GM12878 (cell line): ENCODE results near the gene RASGRF2. TPM values are rescaled to one million over a fixed set of nuclear protein-coding genes. Genes with fewer than 3 reads are reported as not detected.
A peak's percentile ranks its signal among the peaks of the same experiment; 100 is the strongest.

Experiments used
- ATAC-seq: fragments of 200-7000 bp; cut with Tn5 transposase; 3 replicates; pipeline ENCODE4 v1.9.1; 2020; ENCODE audit warnings: mild to moderate bottlenecking, moderate library complexity
- BruUV-seq: library from RNA; stranded (reverse); fragments of 400-500 nt; replicated peaks from 2 replicates; lab custom pipeline; 2021; lab: Mats Ljungman, UMichigan
- CTCF ChIA-PET: fragments of 300-600 bp; sonication (Branson Sonifier 250); formaldehyde crosslinking; extraction: SDS; loops from one replicate; lab custom pipeline; 2021; ENCODE audit warnings: inconsistent platforms; lab: Yijun Ruan, JAX
- POLR2A ChIA-PET: fragments of 350-600 bp; formaldehyde crosslinking; extraction: SDS; loops from one replicate; lab custom pipeline; 2021; ENCODE audit warnings: inconsistent platforms; lab: Charles Lee
- RAD21 ChIA-PET: fragments of 300-600 bp; sonication (Branson Sonifier 250); formaldehyde crosslinking; loops from one replicate; lab custom pipeline; 2023; ENCODE audit warnings: antibody characterized with exemption; ENCODE audit not compliant: unreplicated experiment; lab: Charles Lee
- SMC1A ChIA-PET: fragments of 300-600 bp; sonication (Branson Sonifier 250); formaldehyde crosslinking; loops from one replicate; lab custom pipeline; 2023; ENCODE audit not compliant: unreplicated experiment, uncharacterized antibody; lab: Charles Lee
- DNase-seq: peaks from one replicate; pipeline ENCODE4 v3.0.0-alpha.2; 2011; ENCODE audit warnings: low read depth, low spot score
- FAIRE-seq: peaks from 3 replicates; lab custom pipeline; 2011; peaks lifted over from hg19 to GRCh38; lab: Jason Lieb, UNC
- H2AFZ ChIP-seq: 2 replicates; pipeline ENCODE4 v1.6.0; 2011; ENCODE audit warnings: low read depth, low read length, control low read depth; ENCODE audit not compliant: control insufficient read depth
- H3K27ac ChIP-seq: 2 replicates; pipeline ENCODE4 v1.5.1; 2011; ENCODE audit warnings: control low read depth; ENCODE audit not compliant: control insufficient read depth, insufficient read depth
- H3K27me3 ChIP-seq, 2 experiments: replicated peaks in 1 of 2; 2 replicates each; pipeline versions ENCODE4 v1.6.0 to v1.6.1; 2011; ENCODE audit warnings: low read length in 1 of 2; ENCODE audit not compliant: control insufficient read depth in 2 of 2, insufficient read depth in 2 of 2
- H3K36me3 ChIP-seq, 2 experiments: 2 replicates each; pipeline ENCODE4 v1.5.1; 2011; ENCODE audit warnings: low read length in 1 of 2; ENCODE audit not compliant: control insufficient read depth in 2 of 2, insufficient read depth in 2 of 2
- H3K4me1 ChIP-seq: 2 replicates; pipeline ENCODE4 v1.6.1; 2011; ENCODE audit warnings: mild to moderate bottlenecking, low read length, moderate library complexity, mixed read lengths; ENCODE audit not compliant: control insufficient read depth, insufficient read depth
- H3K4me2 ChIP-seq: 2 replicates; pipeline ENCODE4 v1.6.0; 2011; ENCODE audit warnings: control low read depth; ENCODE audit not compliant: control insufficient read depth, insufficient read depth
- H3K4me3 ChIP-seq: fragments of 200-600 bp; sonication (generic); 2 replicates; pipeline ENCODE4 v1.5.1; 2016
- H3K79me2 ChIP-seq: 2 replicates; pipeline ENCODE4 v1.6.0; 2011; ENCODE audit warnings: low read length; ENCODE audit not compliant: control insufficient read depth, insufficient read depth
- H3K9ac ChIP-seq: 2 replicates; pipeline ENCODE4 v1.8.0; 2011; ENCODE audit warnings: low read length, control low read depth, mixed read lengths; ENCODE audit not compliant: control insufficient read depth, insufficient read depth
- H3K9me3 ChIP-seq: replicated peaks from 3 replicates; pipeline ENCODE4 v1.5.1; 2011; ENCODE audit warnings: mild to moderate bottlenecking, low read length; ENCODE audit not compliant: control insufficient read depth, insufficient read depth
- H4K20me1 ChIP-seq: 2 replicates; pipeline ENCODE4 v1.6.0; 2011; ENCODE audit not compliant: control insufficient read depth, insufficient read depth
- ASH2L ChIP-seq: fragments of 300-600, 200-600 bp; sonication (generic); IDR thresholded peaks from 2 replicates; pipeline ENCODE4 v1.6.1; 2017; ENCODE audit warnings: low read depth, mild to moderate bottlenecking, borderline replicate concordance
- BACH1 ChIP-seq: fragments of 450-650 bp; IDR thresholded peaks from 2 replicates; pipeline ENCODE4 v1.6.1; 2017; ENCODE audit warnings: mild to moderate bottlenecking, borderline replicate concordance
- CREM ChIP-seq: IDR thresholded peaks from 2 replicates; pipeline ENCODE4 v1.6.1; 2014; ENCODE audit warnings: antibody characterized with exemption, low read depth
- EED ChIP-seq: sonication (generic); IDR thresholded peaks from 2 replicates; pipeline ENCODE4 v1.6.1; 2016; ENCODE audit warnings: antibody characterized with exemption, low read depth
- MXI1 ChIP-seq: fragments of 150-350 bp; IDR thresholded peaks from 2 replicates; pipeline ENCODE4 v1.6.1; 2011; ENCODE audit warnings: low read depth, mild to moderate bottlenecking, inconsistent platforms, low read length, improper control_type of control experiment
- NFYA ChIP-seq: IDR thresholded peaks from 2 replicates; pipeline ENCODE4 v1.6.1; 2011; ENCODE audit warnings: low read depth, mild to moderate bottlenecking, low read length, improper control_type of control experiment, borderline replicate concordance
- PAX5 ChIP-seq: IDR thresholded peaks from 2 replicates; pipeline ENCODE4 v1.6.1; 2011; ENCODE audit warnings: low read depth, low read length, borderline replicate concordance
- ZNF24 ChIP-seq: fragments of 450-650 bp; IDR thresholded peaks from 2 replicates; pipeline ENCODE4 v1.6.1; 2017; ENCODE audit warnings: antibody characterized with exemption, mild to moderate bottlenecking
- ZNF384 ChIP-seq: IDR thresholded peaks from 2 replicates; pipeline ENCODE4 v1.6.1; 2012; ENCODE audit warnings: low read depth, mild to moderate bottlenecking, low read length, improper control_type of control experiment, borderline replicate concordance
- WGBS: methylation state at CpG from one replicate; pipeline ENCODE4 v1.1.6; 2016; ENCODE audit warnings: low lambda C conversion rate; ENCODE audit not compliant: insufficient replicate concordance, insufficient coverage; ENCODE audit errors: missing lambda C conversion rate; 5-methylcytosine and 5-hydroxymethylcytosine counted together
- in situ Hi-C: fragments of 300-500 bp; cut with MboI; formaldehyde crosslinking; loops from 9 replicates; pipeline ENCODE4 v1.14.3; 2018; ENCODE audit warnings: mixed read lengths
- intact Hi-C: fragments of 100-400 bp; cut with micrococcal nuclease; formaldehyde crosslinking; loops from one replicate; pipeline ENCODE4 v1.14.2; 2022; ENCODE audit not compliant: unreplicated experiment
- polyA plus RNA-seq, 11 experiments: library from polyadenylated mRNA; depleted of rRNA in 4 of 11; unstranded in 6 of 11; stranded (reverse) in 5 of 11; fragments of >200 nt; fragmentation: Nextera tagmentation in 4 of 11; fragmentation: Illumina TruSeq in 1 of 11; extraction: Ambion mirVana in 4 of 11; extraction: Trizol in 1 of 11; gene quantifications; 1 replicate in 1 of 11; 2 replicates in 10 of 11; pipeline versions ENCODE4 v1.2.1 to v1.2.3, GENCODE V29; 2011 to 2016; ENCODE audit warnings: inconsistent platforms in 2 of 11, missing spikeins in 2 of 11, low read depth in 1 of 11
- total RNA-seq, 4 experiments: library from RNA; depleted of rRNA in 3 of 4; stranded (reverse); fragments of >200 nt in 3 of 4; fragmentation: Illumina TruSeq in 1 of 4; extraction: Trizol in 1 of 4; gene quantifications; 2 replicates each; pipeline versions ENCODE4 v1.2.1 to v1.2.3, GENCODE V29; 2013 to 2021
- TF ChIP-seq, protein P1 (sequence below): IDR thresholded peaks from 2 replicates; pipeline ENCODE4 v1.6.1; 2012; ENCODE audit warnings: mild to moderate bottlenecking, low read depth, low read length
- TF ChIP-seq, protein P2 (sequence below): fragments of 450-650 bp; IDR thresholded peaks from 2 replicates; pipeline ENCODE4 v1.6.1; 2016; ENCODE audit warnings: mild to moderate bottlenecking, moderate library complexity, borderline replicate concordance
- TF ChIP-seq, protein P3 (sequence below): fragments of 450-650 bp; conservative IDR thresholded peaks from 2 replicates; pipeline ENCODE4 v1.6.1; 2017; ENCODE audit warnings: mild to moderate bottlenecking, moderate library complexity

RASGRF2 gene
- total and polyA plus RNA-seq, 10 of the 15 experiments (the other 5 are each of a cell fraction or from before 2014, with no cell fraction given), result 0.05 to 0.24 (median 0.07) TPM

DNA sequence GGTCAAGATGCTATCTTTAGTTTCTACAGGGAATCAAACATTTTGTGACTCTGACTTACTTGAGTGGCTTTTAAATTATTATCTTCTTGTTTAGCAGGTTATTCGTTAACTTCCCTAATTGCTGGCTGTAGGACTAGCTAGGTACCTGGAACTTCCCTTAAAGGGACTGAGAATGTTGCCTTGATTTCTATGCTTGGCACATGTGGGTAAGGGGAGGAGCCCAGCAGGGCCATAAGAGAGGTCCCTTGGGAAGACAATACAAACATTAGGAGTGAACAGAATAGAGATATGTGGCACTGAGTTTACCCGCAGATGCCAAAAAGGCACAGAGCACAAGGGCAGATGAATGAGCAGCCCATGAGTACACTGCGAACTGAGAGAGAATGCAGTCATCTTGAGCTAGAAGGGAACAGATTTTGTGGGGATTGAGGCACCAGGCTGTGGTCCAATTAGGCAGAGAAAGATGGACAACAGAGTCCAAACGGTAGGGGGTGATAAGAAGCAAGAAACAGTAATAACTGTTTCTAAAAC, 282.8 kb downstream of the RASGRF2 start:
- SMC1A ChIA-PET, result interaction anchor here (0.5 to 1.8 kb wide), 9 partner anchors 10 to 422 kb away, joined by 3 to 9 read pairs (median 3); partner anchors contain the start of gene CKMT2
- Histone ChIP-seq H3K27ac (no peak overlapping the region), H3K27me3 (no peaks in the 10 kb centered on the region), H3K4me1 (peaks cover 3% of the 10 kb centered on the region; the same call in 1 of the 2 replicates), H3K4me2 (no peak overlapping the region), H4K20me1 (no peaks in the 10 kb centered on the region), H3K9me3 (no peaks in the 10 kb centered on the region), H3K9ac (no peak overlapping the region), H3K79me2 (no peaks in the 10 kb centered on the region), H2AFZ (no peak overlapping the region), H3K36me3 (no peaks in the 10 kb centered on the region), H3K4me3 (no peak overlapping the region)
- DNase-seq (no peak), FAIRE-seq (no peak), ATAC-seq (peak; percentile 62)
- no TSS peak for BruUV-seq
- POLR2A ChIA-PET, result interaction anchor here (0.5 to 1.0 kb wide), 2 partner anchors 59 to 383 kb away, joined by 3 read pairs; partner anchors contain the start of gene ZCCHC9
- intact Hi-C loops (no loop called here), in situ Hi-C loops (no loop called here)
- CTCF ChIA-PET, result interaction anchor here (1.0 to 3.5 kb wide), 7 partner anchors 11 to 58 kb away, joined by 3 to 40 read pairs (median 4); partner anchors contain the start of gene ZCCHC9
- RAD21 ChIA-PET, result interaction anchor here (1.0 to 1.4 kb wide), 3 partner anchors 29 to 57 kb away, joined by 3 to 9 read pairs (median 5); no protein-coding TSS in a partner anchor
- WGBS, result 80% methylated on average over 4 of the region's 4 CpGs
- TF ChIP-seq BACH1 (no peak), MXI1 (no peak), ZNF384 (no peak), CREM (no peak), ASH2L (no peak), ZNF24 (no peak), PAX5 (no peak), EED (no peak), NFYA (no peak)
- TF ChIP-seq, protein P1, sequence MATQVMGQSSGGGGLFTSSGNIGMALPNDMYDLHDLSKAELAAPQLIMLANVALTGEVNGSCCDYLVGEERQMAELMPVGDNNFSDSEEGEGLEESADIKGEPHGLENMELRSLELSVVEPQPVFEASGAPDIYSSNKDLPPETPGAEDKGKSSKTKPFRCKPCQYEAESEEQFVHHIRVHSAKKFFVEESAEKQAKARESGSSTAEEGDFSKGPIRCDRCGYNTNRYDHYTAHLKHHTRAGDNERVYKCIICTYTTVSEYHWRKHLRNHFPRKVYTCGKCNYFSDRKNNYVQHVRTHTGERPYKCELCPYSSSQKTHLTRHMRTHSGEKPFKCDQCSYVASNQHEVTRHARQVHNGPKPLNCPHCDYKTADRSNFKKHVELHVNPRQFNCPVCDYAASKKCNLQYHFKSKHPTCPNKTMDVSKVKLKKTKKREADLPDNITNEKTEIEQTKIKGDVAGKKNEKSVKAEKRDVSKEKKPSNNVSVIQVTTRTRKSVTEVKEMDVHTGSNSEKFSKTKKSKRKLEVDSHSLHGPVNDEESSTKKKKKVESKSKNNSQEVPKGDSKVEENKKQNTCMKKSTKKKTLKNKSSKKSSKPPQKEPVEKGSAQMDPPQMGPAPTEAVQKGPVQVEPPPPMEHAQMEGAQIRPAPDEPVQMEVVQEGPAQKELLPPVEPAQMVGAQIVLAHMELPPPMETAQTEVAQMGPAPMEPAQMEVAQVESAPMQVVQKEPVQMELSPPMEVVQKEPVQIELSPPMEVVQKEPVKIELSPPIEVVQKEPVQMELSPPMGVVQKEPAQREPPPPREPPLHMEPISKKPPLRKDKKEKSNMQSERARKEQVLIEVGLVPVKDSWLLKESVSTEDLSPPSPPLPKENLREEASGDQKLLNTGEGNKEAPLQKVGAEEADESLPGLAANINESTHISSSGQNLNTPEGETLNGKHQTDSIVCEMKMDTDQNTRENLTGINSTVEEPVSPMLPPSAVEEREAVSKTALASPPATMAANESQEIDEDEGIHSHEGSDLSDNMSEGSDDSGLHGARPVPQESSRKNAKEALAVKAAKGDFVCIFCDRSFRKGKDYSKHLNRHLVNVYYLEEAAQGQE, result no peak
- TF ChIP-seq, protein P2, sequence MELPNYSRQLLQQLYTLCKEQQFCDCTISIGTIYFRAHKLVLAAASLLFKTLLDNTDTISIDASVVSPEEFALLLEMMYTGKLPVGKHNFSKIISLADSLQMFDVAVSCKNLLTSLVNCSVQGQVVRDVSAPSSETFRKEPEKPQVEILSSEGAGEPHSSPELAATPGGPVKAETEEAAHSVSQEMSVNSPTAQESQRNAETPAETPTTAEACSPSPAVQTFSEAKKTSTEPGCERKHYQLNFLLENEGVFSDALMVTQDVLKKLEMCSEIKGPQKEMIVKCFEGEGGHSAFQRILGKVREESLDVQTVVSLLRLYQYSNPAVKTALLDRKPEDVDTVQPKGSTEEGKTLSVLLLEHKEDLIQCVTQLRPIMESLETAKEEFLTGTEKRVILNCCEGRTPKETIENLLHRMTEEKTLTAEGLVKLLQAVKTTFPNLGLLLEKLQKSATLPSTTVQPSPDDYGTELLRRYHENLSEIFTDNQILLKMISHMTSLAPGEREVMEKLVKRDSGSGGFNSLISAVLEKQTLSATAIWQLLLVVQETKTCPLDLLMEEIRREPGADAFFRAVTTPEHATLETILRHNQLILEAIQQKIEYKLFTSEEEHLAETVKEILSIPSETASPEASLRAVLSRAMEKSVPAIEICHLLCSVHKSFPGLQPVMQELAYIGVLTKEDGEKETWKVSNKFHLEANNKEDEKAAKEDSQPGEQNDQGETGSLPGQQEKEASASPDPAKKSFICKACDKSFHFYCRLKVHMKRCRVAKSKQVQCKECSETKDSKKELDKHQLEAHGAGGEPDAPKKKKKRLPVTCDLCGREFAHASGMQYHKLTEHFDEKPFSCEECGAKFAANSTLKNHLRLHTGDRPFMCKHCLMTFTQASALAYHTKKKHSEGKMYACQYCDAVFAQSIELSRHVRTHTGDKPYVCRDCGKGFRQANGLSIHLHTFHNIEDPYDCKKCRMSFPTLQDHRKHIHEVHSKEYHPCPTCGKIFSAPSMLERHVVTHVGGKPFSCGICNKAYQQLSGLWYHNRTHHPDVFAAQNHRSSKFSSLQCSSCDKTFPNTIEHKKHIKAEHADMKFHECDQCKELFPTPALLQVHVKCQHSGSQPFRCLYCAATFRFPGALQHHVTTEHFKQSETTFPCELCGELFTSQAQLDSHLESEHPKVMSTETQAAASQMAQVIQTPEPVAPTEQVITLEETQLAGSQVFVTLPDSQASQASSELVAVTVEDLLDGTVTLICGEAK, result no peak
- TF ChIP-seq, protein P3, sequence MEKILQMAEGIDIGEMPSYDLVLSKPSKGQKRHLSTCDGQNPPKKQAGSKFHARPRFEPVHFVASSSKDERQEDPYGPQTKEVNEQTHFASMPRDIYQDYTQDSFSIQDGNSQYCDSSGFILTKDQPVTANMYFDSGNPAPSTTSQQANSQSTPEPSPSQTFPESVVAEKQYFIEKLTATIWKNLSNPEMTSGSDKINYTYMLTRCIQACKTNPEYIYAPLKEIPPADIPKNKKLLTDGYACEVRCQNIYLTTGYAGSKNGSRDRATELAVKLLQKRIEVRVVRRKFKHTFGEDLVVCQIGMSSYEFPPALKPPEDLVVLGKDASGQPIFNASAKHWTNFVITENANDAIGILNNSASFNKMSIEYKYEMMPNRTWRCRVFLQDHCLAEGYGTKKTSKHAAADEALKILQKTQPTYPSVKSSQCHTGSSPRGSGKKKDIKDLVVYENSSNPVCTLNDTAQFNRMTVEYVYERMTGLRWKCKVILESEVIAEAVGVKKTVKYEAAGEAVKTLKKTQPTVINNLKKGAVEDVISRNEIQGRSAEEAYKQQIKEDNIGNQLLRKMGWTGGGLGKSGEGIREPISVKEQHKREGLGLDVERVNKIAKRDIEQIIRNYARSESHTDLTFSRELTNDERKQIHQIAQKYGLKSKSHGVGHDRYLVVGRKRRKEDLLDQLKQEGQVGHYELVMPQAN, result no peak
